HFFc6 (cell line): ENCODE measurements around the gene CA14. TPM values are rescaled to one million over a fixed set of nuclear protein-coding genes. Genes with fewer than 3 reads are reported as not detected.

Experiments used
- DNase-seq: peaks from one replicate; pipeline ENCODE4 v3.0.0-alpha.2; 2018
- H3K27ac Mint-ChIP-seq: 2 replicates; pipeline ENCODE4 v1.8.0; 2020; ENCODE audit warnings: mild to moderate bottlenecking, mixed read lengths
- H3K27me3 Mint-ChIP-seq: 2 replicates; pipeline ENCODE4 v1.8.0; 2021; ENCODE audit warnings: mild to moderate bottlenecking, moderate library complexity, mixed read lengths; ENCODE audit not compliant: insufficient read depth
- H3K36me3 Mint-ChIP-seq: 2 replicates; pipeline ENCODE4 v1.8.0; 2021; ENCODE audit warnings: low read depth, mixed read lengths
- H3K4me1 Mint-ChIP-seq: 2 replicates; pipeline ENCODE4 v1.8.0; 2020; ENCODE audit warnings: low read depth, mixed read lengths
- H3K4me3 Mint-ChIP-seq: 2 replicates; pipeline ENCODE4 v1.8.0; 2020; ENCODE audit warnings: mild to moderate bottlenecking, moderate library complexity, mixed read lengths
- H3K9me3 Mint-ChIP-seq: 2 replicates; pipeline ENCODE4 v1.8.0; 2020; ENCODE audit warnings: mild to moderate bottlenecking, mixed read lengths
- CTCF ChIP-seq: fragments of 200-600 bp; sonication (generic); IDR thresholded peaks from 2 replicates; pipeline ENCODE4 v1.5.0; 2021; ENCODE audit warnings: antibody characterized with exemption, mild to moderate bottlenecking
- total RNA-seq, 6 experiments: library from RNA; stranded (reverse); fragmentation: NEBNext Ultra II Directional; extraction: Animal tissue kit (Norgen Biotek cat#: 25700); gene quantifications; 2 replicates in 1 of 6; 3 replicates in 5 of 6; pipeline ENCODE4 v1.2.3, GENCODE V29; 2021

The CA14 gene
- total RNA-seq, 6 experiments from 2014 or later: not detected

GRCh38 chr1:150283260-150283659 lies 25.7 kb downstream of the CA14 start:
- no peak for TF ChIP-seq CTCF
- H3K36me3 Mint-ChIP-seq: peaks cover 5% of the 10 kb centered on the region; the same call in 1 of the 2 replicates
- peak overlapping the region; percentile 98 for H3K27ac Mint-ChIP-seq
- peak overlapping the region; percentile 94 for H3K4me3 Mint-ChIP-seq
- H3K27me3 Mint-ChIP-seq: no peaks in the 10 kb centered on the region; the same call in 1 of the 2 replicates
- no peak for DNase-seq
- H3K9me3 Mint-ChIP-seq: peaks cover 4% of the 10 kb centered on the region
- peaks cover 42% of the 10 kb centered on the region for H3K4me1 Mint-ChIP-seq

- Mint-ChIP-seq H3K9me3 (no peaks in the 10 kb centered on the region), H3K36me3 (no peaks in the 10 kb centered on the region; the same call in 1 of the 2 replicates), H3K27me3 (no peaks in the 10 kb centered on the region; the same call in none of the 2 replicates), H3K4me1 (peaks cover 10% of the 10 kb centered on the region), H3K27ac (no peak overlapping the region), H3K4me3 (no peak overlapping the region)
- no peak for TF ChIP-seq CTCF
- no peak for DNase-seq
Observed at GRCh38 chr1:150288382-150288781, 30.8 kb downstream of the CA14 start.

- TF ChIP-seq CTCF: no peak
- H3K4me3 Mint-ChIP-seq: no peak overlapping the region
- no peak for DNase-seq
- H3K36me3 Mint-ChIP-seq: no peaks in the 10 kb centered on the region; the same call in 1 of the 2 replicates
- H3K27me3 Mint-ChIP-seq: no peaks in the 10 kb centered on the region; the same call in none of the 2 replicates
- H3K4me1 Mint-ChIP-seq: peaks cover 11% of the 10 kb centered on the region
- no peaks in the 10 kb centered on the region for H3K9me3 Mint-ChIP-seq
- no peak overlapping the region for H3K27ac Mint-ChIP-seq
Observed at GRCh38 chr1:150288822-150289221, 31.2 kb downstream of the CA14 start.

- Mint-ChIP-seq H3K4me3 (peak within 1 kb of the TSS; percentile 98), H3K4me1 (peaks cover 29% of the 10 kb centered on the region), H3K9me3 (no peaks in the 10 kb centered on the region), H3K27me3 (no peaks in the 10 kb centered on the region; the same call in none of the 2 replicates), H3K27ac (peak within 1 kb of the TSS; percentile 100), H3K36me3 (peaks cover 21% of the 10 kb centered on the region)
- peak; percentile 86 for DNase-seq
- no peak for TF ChIP-seq CTCF
Observed at GRCh38 chr1:150293433-150294253, 36.1 kb downstream of the CA14 start, which contains the start of gene MRPS21. Gene MRPS21 (plus strand): TSS chr1:150293861. CDS start chr1:150294367, 506 bp downstream.

- no peak for TF ChIP-seq CTCF
- Mint-ChIP-seq H3K4me1 (peaks cover 29% of the 10 kb centered on the region), H3K9me3 (no peaks in the 10 kb centered on the region), H3K27me3 (peaks cover 1% of the 10 kb centered on the region), H3K4me3 (peak overlapping the region; percentile 4; the same call in 1 of the 2 replicates), H3K36me3 (peaks cover 25% of the 10 kb centered on the region), H3K27ac (peak overlapping the region; percentile 64)
- DNase-seq: no peak
Observed at GRCh38 chr1:150295476-150295875, 37.9 kb downstream of the CA14 start.
